GM12873 (cell line): ENCODE results near the gene AFG3L2.
A peak's percentile ranks its signal among the peaks of the same experiment; 100 is the strongest.

ENCODE experiments used
- TF ChIP-seq, protein P1 (sequence below): IDR thresholded peaks from 2 replicates; pipeline ENCODE4 v1.5.1; 2012; ENCODE audit warnings: low read depth, mild to moderate bottlenecking, moderate library complexity, low read length, control low read depth; ENCODE audit not compliant: insufficient read depth; ENCODE audit errors: missing control alignments

Gene AFG3L2

GRCh38 chr18:12283256-12283655 is 93.8 kb downstream of the AFG3L2 start:
- TF ChIP-seq, protein P1, sequence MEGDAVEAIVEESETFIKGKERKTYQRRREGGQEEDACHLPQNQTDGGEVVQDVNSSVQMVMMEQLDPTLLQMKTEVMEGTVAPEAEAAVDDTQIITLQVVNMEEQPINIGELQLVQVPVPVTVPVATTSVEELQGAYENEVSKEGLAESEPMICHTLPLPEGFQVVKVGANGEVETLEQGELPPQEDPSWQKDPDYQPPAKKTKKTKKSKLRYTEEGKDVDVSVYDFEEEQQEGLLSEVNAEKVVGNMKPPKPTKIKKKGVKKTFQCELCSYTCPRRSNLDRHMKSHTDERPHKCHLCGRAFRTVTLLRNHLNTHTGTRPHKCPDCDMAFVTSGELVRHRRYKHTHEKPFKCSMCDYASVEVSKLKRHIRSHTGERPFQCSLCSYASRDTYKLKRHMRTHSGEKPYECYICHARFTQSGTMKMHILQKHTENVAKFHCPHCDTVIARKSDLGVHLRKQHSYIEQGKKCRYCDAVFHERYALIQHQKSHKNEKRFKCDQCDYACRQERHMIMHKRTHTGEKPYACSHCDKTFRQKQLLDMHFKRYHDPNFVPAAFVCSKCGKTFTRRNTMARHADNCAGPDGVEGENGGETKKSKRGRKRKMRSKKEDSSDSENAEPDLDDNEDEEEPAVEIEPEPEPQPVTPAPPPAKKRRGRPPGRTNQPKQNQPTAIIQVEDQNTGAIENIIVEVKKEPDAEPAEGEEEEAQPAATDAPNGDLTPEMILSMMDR: peak; percentile 7

DNA sequence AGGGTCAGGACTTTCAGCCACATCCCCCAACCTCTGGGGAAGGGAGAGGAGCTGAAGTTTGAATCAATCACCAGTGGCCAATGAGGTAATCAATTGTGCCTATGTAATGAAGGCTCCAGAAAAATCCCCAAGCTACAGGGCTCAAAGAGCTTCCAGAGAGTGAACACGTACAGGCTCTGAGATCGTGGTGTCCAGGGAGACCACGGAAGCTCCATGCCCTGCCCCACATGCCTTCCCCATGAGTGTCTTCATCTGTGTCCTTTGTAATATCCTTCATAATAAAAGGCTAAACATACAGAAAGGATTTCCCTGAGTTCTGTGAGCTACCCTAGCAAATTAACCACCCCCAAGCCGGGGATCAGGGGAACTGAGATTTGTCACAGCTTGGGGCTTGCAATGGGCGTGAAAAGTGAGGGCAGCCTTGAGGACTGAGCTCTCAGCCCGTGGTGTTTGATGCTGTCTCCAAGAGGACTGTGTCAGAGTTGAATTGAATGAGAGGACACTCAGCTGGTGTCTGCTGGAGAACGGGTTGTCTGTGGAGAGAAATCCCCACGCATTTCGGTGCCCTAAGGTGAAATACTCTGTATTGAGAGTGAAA is 94.5 kb downstream of the AFG3L2 start:
- TF ChIP-seq, protein P1: no peak

GRCh38 chr18:12281861-12282260 is 95.2 kb downstream of the AFG3L2 start:
- TF ChIP-seq, protein P1: no peak

DNA sequence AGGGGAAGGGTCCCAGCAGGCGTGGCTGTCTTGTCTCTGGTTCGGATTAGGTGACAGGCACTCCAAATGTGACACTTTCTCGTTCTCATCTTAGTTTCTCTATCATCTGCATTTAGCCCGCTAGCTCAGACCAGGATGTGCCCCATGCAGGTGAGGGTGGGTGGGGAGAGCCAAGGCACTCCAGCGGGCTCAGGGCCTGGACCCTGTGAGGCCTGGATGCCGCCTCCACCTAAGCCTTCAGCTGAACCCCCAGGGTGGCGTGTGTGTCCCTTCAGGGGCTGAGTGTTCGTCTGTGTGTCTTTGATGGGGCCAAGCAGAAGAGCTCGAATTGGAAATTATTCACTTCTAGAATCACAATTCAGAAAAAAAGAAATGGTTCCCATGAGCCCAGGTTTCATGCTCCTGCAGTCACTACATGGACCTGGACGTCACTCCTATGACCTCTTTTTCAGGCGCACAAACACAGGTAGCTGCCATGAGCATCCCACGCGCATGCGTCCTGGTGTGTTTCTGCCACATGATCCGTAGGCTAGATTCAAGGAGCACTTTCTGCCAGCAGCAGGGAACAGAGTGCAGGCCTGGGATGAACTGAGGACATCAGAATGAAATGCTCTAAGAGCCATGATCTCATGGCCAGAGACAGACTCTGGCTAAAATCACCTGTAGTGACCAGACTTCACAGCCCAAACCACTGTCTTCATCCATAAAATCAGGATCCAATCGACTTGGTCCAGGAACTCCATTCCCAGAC is 97.1 kb downstream of the AFG3L2 start:
- TF ChIP-seq, protein P1: no peak
